Lung microvascular endothelial cell (primary cell): ENCODE measurements around the gene KISS1. TPM values are rescaled to one million over a fixed set of nuclear protein-coding genes. Genes with fewer than 3 reads are reported as not detected.
"Not testable (repeated sequence)": the region's sequence is repeated elsewhere in the genome, so short reads cannot be mapped to it uniquely, and the experiment has no call there.

Source experiments
- DNase-seq, 2 donors: peaks; one replicate each; pipeline versions ENCODE4 v3.0.0 to v3.0.0-alpha.2; 2010; ENCODE audit warnings: low read depth in 2 of 2
- total RNA-seq: library from RNA; depleted of rRNA; stranded (reverse); fragments of >200 nt; gene quantifications from 2 replicates; pipeline ENCODE4 v1.2.1, GENCODE V29; 2014

KISS1 gene, protein sequence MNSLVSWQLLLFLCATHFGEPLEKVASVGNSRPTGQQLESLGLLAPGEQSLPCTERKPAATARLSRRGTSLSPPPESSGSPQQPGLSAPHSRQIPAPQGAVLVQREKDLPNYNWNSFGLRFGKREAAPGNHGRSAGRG
- total RNA-seq, result 0.22 and 0.40 TPM in 2 replicates

- no peak for DNase-seq
These were observed at the start of gene KISS1 for GRCh38 chr1:204196068-204196795. TSS of gene KISS1 (minus strand) at chr1:204196491. CDS start at chr1:204192876, 3,615 bp downstream.

DNA sequence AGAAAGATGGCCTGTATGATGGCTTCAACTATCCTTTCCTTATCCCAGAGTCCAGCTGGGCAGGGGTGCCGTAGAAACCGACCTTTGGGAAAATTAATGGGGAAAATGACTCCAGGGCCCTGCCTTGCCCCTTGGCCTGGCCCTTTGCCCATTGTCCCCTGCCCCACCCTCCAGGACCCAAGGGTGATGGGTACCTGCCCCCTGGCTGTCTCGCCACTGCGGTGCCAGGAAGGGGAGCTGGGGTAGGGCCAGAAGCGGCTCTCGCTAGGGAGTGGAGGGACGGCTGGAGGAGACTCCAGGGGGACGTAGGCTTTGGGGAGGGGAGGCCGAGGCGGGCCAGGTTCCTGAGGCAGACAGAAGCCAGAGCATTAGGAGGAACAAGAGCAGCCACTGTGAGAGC, 46.6 kb upstream of the KISS1 start:
- no peak for DNase-seq

DNA sequence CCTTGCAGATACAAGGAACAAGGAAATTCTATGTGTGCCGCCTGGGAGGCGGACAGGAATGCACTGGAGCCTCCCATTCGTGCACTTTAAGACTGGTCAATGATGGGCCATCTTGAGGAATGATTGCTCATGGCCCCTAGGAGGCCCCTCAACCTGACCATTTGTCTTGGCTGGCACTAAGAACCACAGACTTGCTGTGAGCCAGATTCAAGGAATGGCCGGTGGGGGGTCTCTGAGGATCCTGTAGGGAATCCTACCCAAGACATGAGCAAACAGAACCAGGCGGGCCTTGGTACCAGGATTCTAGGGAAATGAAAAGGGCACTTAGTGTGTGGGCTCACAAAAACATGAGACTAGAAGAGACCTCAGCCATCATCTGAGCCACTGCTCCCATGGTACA, 45.6 kb upstream of the KISS1 start:
- no peak for DNase-seq

- no peak for DNase-seq
These were observed 44.8 kb upstream of the KISS1 start for GRCh38 chr1:204241050-204241449.

DNA sequence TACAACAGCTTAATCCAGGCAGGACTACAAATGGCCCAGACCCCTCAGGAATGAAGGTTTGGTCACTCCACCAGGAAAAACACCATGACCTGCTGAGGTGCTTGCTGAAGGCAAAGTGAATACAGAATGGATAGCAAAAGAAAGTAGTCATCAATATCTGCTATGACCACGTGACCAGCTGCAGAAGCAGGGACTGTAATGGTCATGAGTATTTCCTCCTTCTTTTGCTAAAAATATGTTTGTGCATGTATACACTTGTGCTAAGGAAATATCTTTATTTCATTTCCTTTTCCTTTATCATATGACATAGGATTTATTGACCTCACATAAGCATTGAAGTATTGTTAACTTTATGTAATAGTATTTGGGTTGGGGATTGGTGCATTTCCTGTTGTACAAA, 43.9 kb upstream of the KISS1 start:
- DNase-seq, result peak in 1 of 2 donors; percentile 39

- not testable (repeated sequence) for DNase-seq
These were observed 43.1 kb upstream of the KISS1 start for GRCh38 chr1:204239401-204239800.

GRCh38 chr1:204238520-204238919, 42.2 kb upstream of the KISS1 start:
- DNase-seq, result not testable (repeated sequence)

DNA sequence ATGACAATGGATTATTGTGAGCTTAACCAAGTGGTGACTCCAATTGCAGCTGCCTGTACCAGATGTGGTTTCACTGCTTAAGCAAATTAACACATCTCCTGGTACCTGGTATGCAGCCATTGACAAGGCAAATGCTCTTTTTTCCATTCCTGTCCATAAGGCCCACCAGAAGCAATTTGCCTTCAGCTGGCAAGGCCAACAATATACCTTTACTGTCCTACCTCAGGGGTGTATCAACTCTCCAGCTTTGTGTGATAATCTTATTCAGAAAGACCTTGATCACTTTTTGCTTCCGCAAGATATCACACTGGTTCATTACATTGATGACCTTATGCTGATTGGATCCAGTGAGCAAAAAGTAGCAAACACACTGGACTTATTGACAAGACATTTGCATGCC, 41.2 kb upstream of the KISS1 start:
- DNase-seq, result not testable (repeated sequence)

GRCh38 chr1:204232526-204232925, 36.2 kb upstream of the KISS1 start:
- peak in 1 of 2 donors; percentile 37 for DNase-seq

GRCh38 chr1:204230211-204230610, 33.9 kb upstream of the KISS1 start:
- DNase-seq, result no peak

DNA sequence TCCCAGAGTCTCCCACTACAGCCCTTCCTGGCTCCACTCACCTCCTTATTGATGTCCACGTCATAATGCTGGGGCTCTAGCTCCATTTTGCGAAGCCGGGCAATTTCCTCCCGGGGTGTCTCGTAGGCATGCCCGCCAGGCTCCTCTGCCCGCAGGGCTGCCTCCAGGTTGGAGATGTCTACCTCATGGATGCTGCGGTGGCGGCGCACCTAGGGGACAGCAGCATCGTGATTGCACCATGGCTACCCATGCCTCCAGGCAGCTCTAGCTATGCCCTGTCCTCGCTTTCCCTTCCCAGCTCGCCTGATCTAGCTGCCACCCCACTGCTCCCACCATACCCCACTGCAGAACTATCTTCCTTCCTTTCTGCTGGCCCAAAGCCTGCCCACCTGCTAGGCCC, 32.6 kb upstream of the KISS1 start:
- no peak for DNase-seq

- DNase-seq, result no peak
These were observed 31.9 kb upstream of the KISS1 start for GRCh38 chr1:204227996-204228785.

DNA sequence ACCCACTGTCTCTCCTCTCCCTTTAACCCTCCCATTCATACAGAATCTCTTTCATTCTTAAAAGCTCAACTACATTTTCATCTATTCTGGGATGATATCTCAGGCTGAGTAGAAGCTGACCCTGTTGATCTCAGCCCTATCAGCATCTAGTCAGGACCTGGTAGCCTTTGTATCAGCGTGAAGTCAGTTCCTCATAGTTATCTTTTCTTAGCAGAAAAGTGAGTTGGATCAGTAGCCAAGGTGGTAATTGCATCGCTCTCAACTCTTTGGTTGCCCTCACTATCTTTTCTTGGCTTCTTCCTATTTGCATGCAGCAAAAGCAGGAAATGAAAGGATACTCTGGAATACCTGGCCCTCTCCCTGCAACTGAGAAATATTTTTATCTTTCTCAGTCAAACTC, 31.1 kb upstream of the KISS1 start:
- no peak for DNase-seq

GRCh38 chr1:204225841-204226735, 29.8 kb upstream of the KISS1 start:
- DNase-seq, result peak in 1 of 2 donors; percentile 17

DNA sequence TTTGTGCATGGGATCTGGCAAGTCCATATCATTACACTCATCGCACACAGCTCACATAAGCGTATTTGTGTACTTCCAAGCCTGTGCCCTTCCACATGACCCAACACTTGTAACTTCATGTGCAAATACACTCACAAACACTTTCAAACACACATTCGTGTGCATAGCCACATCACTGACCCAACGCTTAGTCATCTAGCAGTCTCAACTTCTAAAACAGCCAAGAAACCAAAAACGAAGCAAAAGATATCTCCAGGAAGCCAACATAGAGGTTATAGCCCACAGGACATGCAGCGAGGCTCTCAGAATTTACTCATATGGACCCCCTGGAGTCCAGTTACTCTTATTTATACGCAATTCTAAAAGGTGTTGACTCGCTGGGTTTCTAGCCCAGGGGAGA, 28.4 kb upstream of the KISS1 start:
- no peak for DNase-seq

DNA sequence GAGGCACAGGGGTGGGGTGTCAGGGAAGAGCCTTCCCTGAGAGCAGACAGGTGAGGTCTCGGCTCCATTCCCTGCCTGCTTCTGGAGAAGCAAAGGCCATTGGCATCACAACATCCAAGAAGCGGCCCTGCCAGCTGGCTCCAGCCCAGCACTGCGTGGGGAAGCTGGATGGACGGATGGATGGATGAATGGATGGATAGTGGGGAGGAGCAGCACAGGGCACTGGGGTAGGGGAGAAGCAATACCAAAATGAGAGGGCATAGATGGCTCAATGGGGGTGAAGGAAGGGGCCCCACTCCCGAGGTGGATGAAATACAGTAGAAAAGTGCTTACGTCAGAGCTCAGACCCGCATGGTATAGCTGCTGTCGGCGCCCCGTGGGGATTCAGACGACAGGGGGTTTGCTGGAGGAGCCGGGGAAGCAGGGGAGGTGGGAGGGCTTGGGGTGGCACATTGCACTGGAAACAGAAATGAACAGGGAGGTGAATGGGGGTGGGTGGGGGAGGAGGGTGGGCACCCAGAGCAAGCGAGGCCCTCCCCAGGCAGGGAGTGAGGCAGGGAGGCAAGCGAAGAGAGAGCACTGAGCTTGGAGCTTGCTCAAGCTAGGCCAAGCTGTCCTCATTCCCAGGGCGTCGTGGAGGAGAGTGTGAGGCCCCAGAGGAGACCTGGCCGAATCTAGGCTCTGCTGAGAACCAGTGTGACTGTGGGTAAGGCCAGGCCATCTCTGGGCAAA, 27.0 kb upstream of the KISS1 start:
- DNase-seq, result no peak

DNA sequence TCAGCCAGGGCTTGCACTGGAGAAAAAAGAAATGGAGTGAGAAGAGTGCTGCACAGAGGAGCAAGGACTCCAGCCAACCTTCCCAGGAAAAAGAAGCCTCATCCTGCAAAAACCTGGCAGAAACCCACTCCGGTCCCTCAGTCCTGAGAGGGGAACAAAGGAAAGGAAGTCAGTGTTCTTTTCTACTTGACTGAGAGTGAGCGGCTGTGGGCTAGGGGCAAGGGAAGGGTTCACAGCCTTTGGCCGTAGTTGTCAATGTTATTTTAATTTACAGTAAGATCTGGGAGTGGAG, 26.4 kb upstream of the KISS1 start:
- no peak for DNase-seq

GRCh38 chr1:204222006-204222763, 25.9 kb upstream of the KISS1 start:
- no peak for DNase-seq

DNA sequence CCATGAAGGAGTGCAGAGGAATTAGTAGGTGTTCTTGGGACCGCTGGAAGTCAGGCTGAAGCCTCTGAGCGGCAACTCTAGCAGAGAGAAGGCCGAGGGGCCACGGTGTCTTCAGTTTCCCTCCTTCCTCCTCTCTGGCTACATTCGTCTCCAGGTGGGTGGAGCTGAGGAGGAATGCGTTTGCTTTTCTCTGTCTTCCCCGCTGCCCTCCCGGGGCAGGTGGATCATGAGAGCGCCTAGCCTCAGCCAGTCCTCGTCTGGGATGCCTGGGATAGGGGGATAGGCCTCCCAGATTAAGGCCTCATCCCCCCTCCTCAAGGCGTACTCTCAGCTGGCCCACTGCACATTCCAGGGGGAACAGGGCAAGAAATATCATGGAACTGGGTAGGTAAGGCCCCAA, 25.0 kb upstream of the KISS1 start:
- DNase-seq, result no peak

DNA sequence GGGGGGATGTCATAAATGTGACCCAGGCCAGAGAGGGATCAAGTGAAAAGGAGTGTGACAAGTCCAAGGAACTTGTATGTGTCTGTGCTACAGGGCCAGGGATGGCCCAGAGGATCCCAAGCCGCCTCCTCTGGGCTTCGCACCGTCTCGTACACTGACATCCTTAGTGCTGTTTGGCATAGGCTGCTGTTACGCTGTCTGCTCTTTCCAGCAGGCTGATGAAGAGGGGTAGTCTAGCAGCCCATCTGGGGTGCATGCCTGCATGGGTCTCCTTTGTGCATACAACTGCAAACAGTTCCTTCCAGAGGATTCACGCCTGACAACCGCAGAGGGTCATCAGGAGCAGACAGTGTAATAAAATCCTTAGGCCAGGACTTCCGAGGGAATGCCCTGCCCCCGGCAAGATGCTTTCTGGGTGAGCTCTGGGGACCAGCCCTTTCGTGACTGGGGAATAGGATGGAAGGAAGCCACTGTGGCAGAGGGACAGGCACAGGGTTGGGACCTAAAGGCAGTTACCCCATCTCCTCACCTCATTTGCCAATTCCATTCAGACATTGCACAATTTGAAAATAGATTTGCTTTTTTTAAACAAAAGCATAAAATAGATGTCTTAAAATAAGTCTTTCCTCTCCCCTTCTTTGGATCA, 23.8 kb upstream of the KISS1 start:
- DNase-seq, result no peak
